C4-2B (cell line): Measurements from ENCODE around the gene OR51B4.

Source experiments
- ZFX ChIP-seq: fragments of 450-650 bp; IDR thresholded peaks from 2 replicates; pipeline ENCODE4 v1.6.1; 2017
- TF ChIP-seq, protein P1 (sequence below): fragments of 450-650 bp; conservative IDR thresholded peaks from 2 replicates; pipeline ENCODE4 v1.5.1; 2017; ENCODE audit warnings: mild to moderate bottlenecking

DNA sequence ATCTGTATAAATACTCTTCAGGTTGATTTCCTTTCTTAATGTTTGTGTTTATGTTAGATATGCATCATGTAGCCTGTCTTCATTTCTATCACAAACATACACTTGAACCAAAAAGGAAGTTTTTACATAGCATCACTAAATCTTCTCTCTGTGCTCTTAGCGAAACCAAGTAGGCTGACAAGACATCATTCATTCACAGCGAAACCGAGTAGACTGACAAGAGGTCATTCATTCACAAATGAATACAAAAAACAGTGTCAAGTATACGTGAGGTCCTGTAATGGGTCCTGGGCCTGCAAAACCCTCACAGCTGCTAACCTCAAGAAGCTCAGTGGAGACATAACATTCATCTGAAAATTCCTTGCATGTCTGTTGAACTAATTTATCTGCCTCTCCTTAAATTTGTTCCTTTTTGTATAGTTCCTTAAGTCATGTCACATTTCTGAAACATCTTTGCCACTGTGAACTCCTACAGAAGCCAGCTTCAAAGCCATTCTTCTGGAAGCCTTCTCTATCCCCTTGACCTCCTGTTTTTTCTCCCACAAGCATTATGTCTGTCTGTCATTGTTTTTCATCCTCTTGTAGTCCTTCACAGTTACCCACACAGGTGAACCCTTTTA lies 22.2 kb downstream of the OR51B4 start:
- TF ChIP-seq, protein P1, sequence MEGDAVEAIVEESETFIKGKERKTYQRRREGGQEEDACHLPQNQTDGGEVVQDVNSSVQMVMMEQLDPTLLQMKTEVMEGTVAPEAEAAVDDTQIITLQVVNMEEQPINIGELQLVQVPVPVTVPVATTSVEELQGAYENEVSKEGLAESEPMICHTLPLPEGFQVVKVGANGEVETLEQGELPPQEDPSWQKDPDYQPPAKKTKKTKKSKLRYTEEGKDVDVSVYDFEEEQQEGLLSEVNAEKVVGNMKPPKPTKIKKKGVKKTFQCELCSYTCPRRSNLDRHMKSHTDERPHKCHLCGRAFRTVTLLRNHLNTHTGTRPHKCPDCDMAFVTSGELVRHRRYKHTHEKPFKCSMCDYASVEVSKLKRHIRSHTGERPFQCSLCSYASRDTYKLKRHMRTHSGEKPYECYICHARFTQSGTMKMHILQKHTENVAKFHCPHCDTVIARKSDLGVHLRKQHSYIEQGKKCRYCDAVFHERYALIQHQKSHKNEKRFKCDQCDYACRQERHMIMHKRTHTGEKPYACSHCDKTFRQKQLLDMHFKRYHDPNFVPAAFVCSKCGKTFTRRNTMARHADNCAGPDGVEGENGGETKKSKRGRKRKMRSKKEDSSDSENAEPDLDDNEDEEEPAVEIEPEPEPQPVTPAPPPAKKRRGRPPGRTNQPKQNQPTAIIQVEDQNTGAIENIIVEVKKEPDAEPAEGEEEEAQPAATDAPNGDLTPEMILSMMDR, result no peak
- no peak for TF ChIP-seq ZFX
